Activated T-cell treated with anti-CD3 and anti-CD28 coated beads for 48 hours (primary cell): Measurements from ENCODE around the gene DHX15.
"Not testable (repeated sequence)": the region's sequence is repeated elsewhere in the genome, so short reads cannot be mapped to it uniquely, and the experiment has no call there.

ENCODE experiments used
- DNase-seq: peaks from one replicate; pipeline ENCODE4 v3.0.0-alpha.2; 2020; ENCODE audit warnings: low read depth

Gene DHX15

DNA sequence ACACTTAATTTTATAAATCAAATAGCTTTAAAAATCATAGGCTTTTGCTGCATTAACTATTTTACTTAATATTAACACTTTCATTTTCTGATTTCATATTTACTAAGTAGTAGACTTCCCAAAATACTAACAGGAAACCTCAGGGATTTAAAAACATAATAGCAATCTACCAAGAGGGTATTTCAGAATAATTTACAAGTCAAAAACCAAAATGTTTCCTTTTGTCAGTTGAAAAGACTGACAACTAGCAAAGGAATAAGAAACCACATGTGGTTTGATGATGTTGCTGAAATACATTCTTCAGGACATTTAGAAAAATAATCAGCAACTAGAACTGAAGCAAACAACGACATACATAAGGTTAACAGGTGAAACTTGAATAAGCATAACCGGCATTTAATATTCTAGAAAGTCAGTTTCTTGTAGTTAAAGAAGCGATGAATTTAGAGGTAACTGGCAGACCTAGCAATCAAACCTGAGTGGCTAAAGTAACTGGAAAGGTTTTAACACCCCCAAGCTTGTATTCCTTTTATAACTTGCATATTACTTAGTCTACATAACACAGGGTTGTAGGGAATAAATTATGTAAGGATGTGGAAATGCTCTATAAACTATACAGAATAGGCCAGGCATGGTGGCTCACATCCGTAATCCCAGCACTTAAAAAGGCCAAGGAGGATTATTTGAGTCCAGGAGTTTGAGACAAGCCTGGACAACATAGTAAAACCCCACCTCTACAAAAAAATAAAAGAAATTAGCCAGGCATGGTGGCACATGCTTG is 40.0 kb downstream of the DHX15 start:
- DNase-seq, result no peak

DNA sequence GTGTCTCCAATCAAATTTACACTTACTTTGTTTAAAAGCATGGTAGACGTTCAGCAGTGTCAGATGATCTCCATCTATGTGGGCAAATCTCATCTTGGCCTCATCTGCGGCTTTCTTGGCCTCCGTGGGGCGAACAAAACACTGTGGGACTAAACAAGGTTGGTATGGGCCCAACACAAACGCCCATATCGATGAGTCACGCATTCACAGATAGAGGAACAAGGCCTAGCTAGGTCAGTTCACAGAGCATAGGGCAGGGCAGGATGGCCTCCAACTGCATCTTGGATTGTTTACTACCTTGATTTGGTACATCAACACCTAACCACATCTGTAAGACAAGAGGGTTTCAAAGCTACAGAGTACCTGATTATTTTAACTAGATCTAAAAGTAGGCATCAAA is 47.3 kb downstream of the DHX15 start:
- DNase-seq, result no peak

DNA sequence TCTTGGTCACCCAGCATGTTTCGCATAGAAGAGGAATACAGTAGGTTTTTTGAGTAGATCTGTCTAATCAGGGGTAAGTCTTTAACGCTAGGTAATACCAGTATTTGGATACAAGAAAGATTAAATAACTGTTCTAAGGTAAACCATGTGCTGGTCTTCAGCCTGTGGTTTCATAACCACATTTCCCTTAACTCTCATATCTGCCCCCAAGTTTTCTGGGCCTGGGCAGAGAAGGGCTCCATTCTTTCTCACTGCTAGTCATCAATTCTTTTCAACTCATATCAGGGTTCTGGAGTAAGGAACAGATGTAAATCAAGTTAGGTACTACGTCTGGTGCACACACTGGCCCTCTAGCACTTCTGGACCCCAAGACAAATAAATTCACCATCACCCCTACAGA is 49.0 kb downstream of the DHX15 start:
- no peak for DNase-seq

DNA sequence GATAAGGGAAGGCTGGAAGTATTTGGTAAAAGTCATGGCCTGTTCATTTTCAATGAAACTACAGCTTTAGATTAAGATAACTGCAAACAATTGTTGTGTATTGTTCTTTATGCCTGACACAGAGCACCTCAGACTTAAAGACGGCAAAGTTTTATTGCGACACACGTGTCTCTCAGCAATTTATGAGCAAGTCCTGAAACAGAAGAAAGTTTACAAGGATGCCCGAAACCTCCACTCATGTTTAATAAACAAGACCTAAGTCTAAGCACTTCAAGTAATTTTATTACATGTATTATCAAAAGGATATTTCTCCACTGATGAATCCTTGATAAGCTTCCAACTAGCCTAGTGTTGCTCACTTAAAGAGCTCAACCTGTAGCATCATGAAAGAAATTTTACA is 51.0 kb downstream of the DHX15 start:
- DNase-seq, result no peak

DNA sequence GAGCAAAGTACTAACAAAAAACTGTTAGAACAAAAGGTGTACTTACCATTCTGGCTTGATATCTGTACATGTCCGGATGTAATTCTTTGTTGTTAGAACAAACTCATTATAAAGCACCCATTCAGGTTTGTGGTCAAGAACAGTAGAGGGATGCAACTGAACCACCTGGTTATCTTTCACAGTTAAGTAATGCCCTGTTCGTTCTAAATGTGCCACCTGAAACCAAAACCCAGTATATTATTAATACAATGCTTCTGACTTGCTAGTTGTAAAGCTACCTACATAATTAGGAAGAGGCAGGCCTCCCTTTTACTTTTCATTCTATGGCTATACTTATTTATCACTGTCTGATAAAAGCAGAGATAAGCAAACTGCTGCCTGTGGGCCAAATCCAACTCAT is 54.8 kb downstream of the DHX15 start:
- no peak for DNase-seq

DNA sequence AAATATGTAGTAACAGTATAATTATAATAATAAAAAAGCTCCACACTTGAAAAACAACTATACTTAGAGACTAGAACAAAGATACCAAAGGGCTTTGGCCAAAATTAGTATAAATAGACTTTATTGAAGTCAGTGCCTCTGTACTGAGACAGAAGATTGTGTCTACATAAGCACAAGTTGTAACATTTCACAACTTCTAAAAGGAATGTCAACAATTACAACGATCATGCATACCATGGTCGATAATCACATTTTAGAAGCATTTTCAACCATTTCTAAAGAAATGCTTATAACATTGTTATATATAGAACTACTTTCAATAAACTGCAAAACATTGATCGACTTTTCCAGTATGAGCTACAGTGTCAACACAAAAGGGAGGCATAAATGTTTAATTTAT is 57.0 kb downstream of the DHX15 start:
- DNase-seq, result no peak

DNA sequence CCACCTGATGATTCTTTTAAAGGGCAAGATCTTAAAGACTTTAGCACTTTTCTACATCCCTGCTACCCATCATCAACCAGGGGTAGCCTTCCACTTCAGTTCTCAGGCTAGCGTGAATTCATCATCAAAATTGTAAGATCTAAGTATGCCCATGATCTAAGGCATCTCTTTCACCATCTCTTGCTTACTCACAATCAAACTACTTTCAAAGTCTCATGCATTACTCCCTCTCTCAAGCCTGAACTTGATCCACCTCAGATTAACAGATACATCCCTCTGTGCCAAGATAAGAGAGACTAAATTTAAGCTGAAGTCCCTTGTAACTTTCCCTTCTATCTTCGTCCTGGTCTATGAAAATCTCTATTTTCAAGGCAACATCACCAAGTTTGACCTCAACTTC is 62.8 kb downstream of the DHX15 start:
- DNase-seq, result no peak

DNA sequence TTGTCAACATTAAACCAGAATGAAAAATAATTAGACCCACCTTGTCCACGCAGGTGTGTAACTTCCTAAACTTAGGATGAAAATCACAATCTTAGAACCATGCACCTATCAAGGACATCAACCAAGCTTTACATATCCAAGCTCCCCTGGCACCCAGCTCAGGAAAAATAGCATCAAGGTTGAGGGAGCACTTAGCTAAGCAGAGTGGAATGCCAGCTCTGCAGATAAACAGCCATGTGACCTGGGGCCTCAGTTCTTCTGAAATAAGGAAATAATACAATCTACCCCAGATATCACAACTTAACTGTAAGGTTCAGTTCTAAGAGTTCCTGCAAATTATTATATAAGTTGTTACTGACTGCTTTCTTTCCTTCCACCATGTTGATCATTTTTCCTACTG is 64.7 kb downstream of the DHX15 start:
- no peak for DNase-seq

DNA sequence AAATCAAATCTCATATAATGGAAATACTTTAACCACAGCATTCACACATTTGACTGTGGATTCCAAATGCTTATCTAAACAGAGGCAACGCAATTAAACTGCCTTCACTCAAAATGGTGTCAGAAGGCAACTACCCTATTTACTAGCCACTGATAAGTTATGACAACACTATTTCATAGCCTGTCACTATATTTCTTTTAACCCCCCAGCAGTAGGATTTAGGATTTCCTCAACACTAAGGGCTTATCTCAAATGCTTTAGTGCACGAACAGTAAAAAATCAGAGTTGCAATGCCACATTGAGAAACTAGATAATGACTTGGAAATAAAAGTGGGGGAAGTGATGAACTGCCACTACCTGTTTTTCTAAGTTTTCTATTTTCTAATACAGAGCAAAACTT is 66.7 kb downstream of the DHX15 start:
- DNase-seq, result no peak

DNA sequence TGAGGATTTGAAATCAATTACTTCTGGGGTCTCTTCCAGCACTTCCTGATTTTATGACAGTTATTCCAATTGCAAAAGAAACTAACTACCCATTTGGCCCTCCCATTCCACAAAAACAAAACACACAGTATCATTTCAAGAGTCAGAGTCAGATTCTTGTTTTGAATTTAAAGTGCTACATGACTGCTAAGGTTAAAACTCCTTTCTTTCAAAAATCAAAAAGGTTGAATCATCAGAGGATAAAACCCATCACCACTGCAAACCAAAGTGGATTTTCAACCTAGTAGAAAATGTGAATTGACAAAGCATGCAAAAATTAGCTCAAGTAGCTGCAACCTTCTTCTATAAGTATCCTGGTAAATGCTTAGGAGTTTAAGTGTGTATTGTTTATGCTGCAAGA is 67.4 kb downstream of the DHX15 start:
- no peak for DNase-seq

DNA sequence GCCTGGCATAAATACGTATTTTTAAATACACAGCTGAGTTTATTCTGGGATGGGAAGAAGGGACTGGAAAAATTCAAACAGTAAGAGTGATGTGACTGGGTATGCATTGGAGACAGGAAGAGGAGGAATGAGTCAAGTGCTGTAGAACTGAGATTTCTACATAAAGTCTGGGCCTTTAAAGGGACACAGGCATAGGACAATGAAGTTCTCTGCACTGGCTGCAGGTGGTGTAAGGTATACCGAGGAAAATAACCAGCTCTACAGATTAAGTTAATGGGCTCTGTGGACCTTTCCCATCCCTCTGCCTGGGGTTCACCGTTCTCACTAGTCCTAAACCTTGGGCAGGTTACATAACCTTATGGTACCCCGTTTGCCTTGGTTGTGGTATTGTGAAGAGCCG is 68.7 kb downstream of the DHX15 start:
- no peak for DNase-seq

DNA sequence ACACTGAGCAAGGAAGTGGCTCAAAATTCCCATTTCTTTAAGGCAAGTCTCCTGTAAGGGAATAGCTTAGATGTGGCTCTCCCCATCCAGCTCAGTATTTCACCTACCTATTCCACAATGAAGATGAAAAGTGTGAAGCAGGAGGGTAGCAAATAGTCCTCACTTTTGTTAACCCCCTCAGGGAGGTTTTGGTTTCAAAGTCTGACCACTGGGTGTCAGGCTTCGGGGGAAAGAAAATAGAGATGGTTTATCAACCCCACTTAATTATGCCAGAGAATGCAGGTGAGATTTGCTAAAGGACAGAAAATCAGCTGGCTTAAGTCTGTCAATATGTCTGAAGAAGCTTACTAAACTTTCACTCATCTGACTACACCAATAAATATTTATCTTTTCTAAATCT is 69.5 kb downstream of the DHX15 start:
- no peak for DNase-seq

DNA sequence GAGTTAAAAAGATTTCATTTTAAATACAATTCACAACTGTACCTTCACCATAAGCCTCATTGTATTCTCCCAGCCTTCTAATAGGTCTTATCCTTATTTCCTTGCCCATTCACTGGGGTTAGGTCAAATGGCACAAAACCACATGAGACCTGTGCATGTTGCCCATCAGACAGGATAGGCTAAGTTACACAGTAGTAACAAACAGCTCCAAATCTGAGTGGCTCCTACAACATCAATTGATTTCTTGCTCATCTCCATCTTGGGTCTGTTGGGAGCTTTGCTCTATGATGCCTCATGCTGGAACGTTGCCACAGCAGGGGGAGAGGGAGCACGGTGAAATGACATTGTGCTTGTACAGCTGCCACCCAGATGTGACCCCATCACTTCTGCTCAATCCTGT is 70.6 kb downstream of the DHX15 start:
- DNase-seq, result no peak

DNA sequence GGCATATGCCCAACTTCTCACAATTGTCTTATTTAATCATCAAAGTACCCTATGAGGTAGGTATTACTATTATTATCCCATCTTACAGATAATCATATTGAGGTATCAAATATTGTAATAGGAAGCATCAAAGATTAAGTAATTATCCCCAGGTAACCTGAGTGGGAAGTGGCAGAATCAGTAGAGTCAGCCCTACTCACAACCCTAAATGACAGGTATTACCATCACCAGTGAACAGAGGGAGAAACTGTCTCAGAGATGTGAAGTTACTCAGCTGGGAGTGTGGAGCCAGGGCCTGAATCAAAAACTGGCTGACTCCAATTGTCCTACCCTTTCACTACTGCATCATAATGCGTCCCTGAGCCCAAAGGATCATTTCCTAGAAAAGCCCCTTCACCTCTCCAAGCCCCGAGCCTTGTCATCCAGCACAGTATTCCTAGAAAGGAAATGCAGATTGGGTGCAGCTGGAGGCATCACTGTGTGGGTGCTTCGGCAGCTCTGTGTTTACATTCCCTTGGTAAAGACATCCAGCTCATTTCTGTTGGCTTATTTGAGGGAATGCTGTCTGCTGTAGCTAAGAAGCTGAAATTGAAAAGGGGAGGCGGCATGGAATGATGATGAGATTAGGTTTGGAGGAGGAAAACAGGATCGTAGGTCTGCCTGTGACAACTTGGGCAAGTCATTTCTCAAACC is 72.8 kb downstream of the DHX15 start:
- DNase-seq, result no peak

DNA sequence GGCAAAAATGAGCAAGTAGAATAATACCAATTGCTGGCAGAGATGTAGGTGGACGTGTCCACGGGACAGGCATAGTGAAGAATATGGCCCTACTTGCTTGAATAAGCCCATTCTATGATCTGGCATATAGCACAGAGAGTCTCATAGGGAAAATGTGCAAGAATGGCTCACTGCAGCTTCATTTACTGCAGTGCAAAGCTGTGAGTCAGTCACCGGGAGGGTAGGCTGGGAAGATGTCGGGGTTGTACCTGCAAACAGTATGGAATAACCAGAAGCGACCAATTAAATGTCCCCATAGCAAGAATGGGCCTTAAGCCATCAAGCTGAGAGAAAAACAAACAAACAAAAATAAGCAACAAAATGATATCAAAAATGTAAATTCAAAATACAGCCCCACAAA is 74.3 kb downstream of the DHX15 start:
- no peak for DNase-seq

DNA sequence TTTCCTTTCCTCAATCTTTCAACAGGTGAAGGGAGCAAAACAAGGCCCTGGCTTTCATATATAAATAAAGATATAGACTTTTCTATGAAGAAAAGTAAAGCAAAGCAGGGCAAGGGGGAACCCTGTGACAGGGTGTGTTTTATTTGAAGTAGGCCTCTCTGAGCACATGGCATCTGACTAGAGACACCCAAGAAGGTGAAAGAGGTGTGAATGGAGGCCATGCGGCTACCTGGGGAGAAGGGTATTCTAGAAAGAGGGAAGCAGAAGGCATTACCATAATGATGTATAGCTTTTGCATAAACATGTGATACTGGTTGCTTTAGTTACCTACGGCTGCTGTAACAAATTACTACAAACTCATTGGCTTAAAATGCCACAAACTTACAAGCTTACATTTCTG is 75.8 kb downstream of the DHX15 start:
- no peak for DNase-seq

DNA sequence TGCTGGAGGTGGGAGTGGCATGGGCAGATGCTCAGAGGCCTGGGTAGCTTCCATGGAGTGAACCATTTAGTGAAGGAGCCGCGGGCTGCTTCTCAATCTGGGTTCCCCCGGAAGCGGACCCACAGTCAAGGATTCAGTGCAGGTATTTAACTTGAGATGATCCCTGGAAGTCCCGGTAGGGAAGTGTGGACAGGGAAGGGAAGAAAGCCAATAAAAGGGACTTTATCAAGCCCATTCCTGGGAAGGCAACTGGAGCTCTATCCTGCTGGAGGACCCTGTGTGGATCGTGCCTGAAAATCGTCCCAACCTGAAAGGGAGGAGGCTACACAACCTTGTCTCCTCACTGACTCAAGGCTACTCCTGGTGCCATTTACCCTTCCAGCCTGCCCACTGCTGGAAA is 76.9 kb downstream of the DHX15 start:
- no peak for DNase-seq

DNA sequence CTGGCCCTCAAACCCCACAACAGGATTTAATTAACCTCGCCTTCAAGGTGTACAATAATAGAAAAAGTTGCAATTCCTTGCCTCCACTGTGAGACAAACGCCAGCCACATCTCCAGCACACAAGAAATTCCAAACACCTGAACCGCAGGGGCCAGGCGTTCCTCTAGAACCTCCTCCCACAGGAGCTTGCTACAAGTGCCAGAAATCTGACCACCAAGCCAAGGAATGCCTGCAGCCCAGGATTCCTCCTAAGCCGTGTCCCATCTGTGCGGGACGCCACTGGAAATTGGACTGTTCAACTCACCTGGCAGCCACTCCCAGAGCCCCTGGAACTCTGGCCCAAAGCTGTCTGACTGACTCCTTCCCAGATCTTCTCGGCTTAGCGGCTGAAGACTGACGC is 81.3 kb downstream of the DHX15 start:
- not testable (repeated sequence) for DNase-seq

DNA sequence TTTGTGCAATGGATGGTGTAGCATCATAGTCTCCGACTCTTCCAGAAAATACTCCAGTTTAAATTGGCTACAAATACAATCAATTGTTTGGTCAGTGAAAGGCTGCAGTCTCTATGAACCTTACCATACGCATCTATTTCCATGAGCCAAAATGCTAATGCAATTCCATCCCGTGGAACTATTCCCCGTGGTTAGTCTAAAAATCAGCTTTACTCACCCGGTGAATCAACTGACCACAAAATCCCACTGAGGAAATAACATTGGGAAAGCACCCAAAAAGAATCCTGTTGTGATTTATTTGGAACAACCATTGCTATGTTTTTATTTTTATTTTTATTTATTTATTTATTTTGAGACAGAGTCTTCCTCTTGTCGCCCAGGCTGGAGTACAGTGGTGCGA is 87.1 kb downstream of the DHX15 start:
- no peak for DNase-seq

DNA sequence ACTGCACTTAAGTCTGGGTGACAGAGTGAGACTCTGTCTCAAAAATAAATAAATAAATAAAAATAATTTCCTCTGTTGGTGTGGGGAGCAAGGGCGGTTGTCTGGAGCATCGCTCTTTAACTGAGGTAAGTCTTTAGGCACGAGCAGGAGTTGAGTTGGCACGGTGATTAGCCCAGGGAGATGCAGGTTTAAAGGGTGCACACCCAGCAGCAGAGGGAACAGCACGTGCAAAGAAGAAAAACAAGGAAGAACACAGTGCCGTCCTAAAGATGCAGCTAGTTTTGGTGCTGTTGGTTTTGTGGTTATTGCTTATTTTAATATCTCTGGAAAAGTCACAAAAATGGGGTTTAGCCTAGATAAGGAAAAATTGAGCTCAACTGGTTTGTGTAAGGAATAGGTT is 87.8 kb downstream of the DHX15 start:
- no peak for DNase-seq

DNA sequence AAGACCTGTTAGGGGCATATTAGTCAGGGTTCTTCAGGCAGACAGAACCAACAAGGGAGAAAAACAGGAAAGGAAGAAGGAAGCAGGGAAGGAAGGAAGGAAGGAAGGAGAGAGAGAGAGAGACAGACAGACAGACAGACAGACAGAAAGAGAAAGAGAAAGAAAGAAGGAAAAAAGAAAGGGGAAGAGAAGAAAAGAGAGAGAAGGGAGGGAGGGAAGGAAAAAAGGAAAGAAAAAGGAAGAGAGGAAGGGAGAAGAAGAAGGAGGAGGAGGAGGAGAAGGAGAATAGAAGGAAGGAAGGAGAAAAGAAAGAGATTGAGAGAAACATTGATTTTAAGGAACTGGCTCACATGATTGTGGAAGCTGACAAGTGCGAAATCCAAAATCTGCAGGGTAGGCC is 89.0 kb downstream of the DHX15 start:
- no peak for DNase-seq

DNA sequence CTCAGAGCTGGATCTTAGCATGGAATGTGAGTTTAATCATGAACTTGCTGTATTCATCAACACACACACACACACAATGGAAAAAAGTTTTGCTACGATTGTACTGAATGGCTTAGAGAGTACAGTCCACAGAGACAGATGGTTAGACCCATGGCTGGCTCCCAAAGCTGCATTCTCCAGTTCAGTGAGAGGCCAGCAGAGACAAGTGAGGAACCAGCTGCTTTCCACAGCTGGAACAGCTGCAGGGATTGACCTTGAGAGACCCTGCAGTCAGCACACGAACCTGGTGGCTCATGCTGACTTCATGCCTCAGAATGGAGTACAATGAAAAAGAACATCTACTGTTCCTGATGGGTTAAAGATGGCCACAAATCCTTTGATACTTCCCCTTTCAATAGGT is 94.5 kb downstream of the DHX15 start:
- no peak for DNase-seq

DNA sequence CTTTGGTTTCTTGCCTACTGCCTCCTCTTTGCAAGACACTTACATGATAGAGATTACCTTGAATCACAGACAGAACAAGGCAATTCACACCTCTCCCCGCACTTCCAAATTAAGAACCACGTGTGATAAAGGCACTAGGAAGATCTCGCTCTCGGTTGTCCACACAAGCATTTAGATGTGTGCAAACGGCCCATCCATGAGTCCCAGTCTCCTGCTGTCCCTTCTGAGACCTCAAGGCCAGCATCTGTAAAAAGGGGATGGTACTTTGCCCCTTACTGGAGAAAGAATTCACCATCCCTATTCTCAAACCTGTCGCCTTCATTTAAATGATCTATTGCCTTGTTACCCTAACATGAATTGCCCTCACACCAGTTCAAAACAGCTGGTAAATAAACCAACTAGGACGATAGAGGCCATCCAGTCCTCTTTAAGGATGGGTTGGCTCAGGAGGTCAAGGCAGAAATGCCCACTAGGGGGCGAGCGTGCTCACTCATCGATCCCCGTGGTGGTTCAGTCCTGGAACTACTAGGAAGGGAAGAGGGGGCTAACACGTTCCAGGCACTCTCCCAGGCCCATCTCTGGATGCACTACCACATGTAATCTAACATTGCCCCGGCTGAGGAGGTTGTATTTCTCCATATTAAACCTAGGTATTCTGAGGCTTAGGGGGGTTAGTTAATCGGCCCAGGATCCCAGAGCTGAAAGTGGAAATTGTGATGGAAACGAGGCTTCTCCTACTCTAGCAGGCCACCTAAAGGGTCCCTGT is 95.8 kb downstream of the DHX15 start:
- peak; percentile 59 for DNase-seq
